SK-N-SH treated with all-trans-retinoic acid at 6 μM for 48 hours (cell line): Measurements from ENCODE around the gene SLC13A1.

Experiments used
- ATAC-seq: fragments of 200-7000 bp; cut with Tn5 transposase; 3 replicates; pipeline ENCODE4 v1.9.1; 2020; ENCODE audit warnings: mild to moderate bottlenecking, moderate library complexity
- BACH2 ChIP-seq: fragments of 250-450 bp; sonication (Bioruptor Pico); IDR thresholded peaks from 2 replicates; pipeline ENCODE4 v1.9.0; 2021; ENCODE audit warnings: mild to moderate bottlenecking, borderline replicate concordance
- CSDC2 ChIP-seq: fragments of 250-450 bp; sonication (Bioruptor Pico); IDR thresholded peaks from 2 replicates; pipeline ENCODE4 v1.5.0; 2020; ENCODE audit warnings: mild to moderate bottlenecking, moderate library complexity
- ESRRG ChIP-seq: fragments of 250-450 bp; sonication (Bioruptor Pico); IDR thresholded peaks from 2 replicates; pipeline ENCODE4 v1.6.1; 2021; ENCODE audit warnings: mild to moderate bottlenecking
- ISL1 ChIP-seq: fragments of 250-450 bp; sonication (Bioruptor Pico); IDR thresholded peaks from 2 replicates; pipeline ENCODE4 v2.1.2; 2022; ENCODE audit warnings: mild to moderate bottlenecking, moderate library complexity
- OSR1 ChIP-seq: fragments of 250-450 bp; sonication (Bioruptor Pico); IDR thresholded peaks from 2 replicates; pipeline ENCODE4 v1.8.0; 2022; ENCODE audit warnings: moderate library complexity, mild to moderate bottlenecking, inconsistent platforms
- PATZ1 ChIP-seq: fragments of 250-450 bp; sonication (Bioruptor Pico); IDR thresholded peaks from 2 replicates; pipeline ENCODE4 v1.8.0; 2020; ENCODE audit warnings: mild to moderate bottlenecking, moderate library complexity, borderline replicate concordance
- POU6F1 ChIP-seq: fragments of 250-450 bp; sonication (Bioruptor Pico); IDR thresholded peaks from 2 replicates; pipeline ENCODE4 v1.8.0; 2021; ENCODE audit warnings: low read depth, mild to moderate bottlenecking, moderate library complexity, borderline replicate concordance
- PPARA ChIP-seq: fragments of 250-450 bp; sonication (Bioruptor Pico); IDR thresholded peaks from 2 replicates; pipeline ENCODE4 v1.5.0; 2020; ENCODE audit warnings: mild to moderate bottlenecking, borderline replicate concordance
- RARB ChIP-seq: fragments of 250-450 bp; sonication (Bioruptor Pico); IDR thresholded peaks from 2 replicates; pipeline ENCODE4 v1.8.0; 2021; ENCODE audit warnings: mild to moderate bottlenecking, moderate library complexity
- TCF4 ChIP-seq: fragments of 250-450 bp; sonication (Bioruptor Pico); IDR thresholded peaks from 2 replicates; pipeline ENCODE4 v1.8.0; 2021; ENCODE audit warnings: mild to moderate bottlenecking, moderate library complexity, borderline replicate concordance
- TOX ChIP-seq: fragments of 250-450 bp; sonication (Bioruptor Pico); IDR thresholded peaks from 2 replicates; pipeline ENCODE4 v1.8.0; 2021; ENCODE audit warnings: mild to moderate bottlenecking, moderate library complexity, borderline replicate concordance
- TSHZ2 ChIP-seq: fragments of 250-450 bp; sonication (Bioruptor Pico); IDR thresholded peaks from 2 replicates; pipeline ENCODE4 v1.5.0; 2020; ENCODE audit warnings: mild to moderate bottlenecking, moderate library complexity
- ZC3H10 ChIP-seq: fragments of 250-450 bp; sonication (Bioruptor Pico); IDR thresholded peaks from 2 replicates; pipeline ENCODE4 v1.5.1; 2021; ENCODE audit warnings: mild to moderate bottlenecking, moderate library complexity
- ZFP3 ChIP-seq: fragments of 250-450 bp; sonication (Bioruptor Pico); IDR thresholded peaks from 2 replicates; pipeline ENCODE4 v1.5.0; 2020; ENCODE audit warnings: mild to moderate bottlenecking, moderate library complexity
- ZFP30 ChIP-seq: fragments of 450-650 bp; formaldehyde crosslinking; IDR thresholded peaks from 2 replicates; pipeline ENCODE4 v1.5.0; 2022; ENCODE audit warnings: mild to moderate bottlenecking, moderate library complexity
- ZNF565 ChIP-seq: fragments of 450-650 bp; formaldehyde crosslinking; conservative IDR thresholded peaks from 2 replicates; pipeline ENCODE4 v1.5.0; 2020; ENCODE audit warnings: low read depth, mild to moderate bottlenecking, moderate library complexity
- ZNF70 ChIP-seq: fragments of 450-650 bp; formaldehyde crosslinking; IDR thresholded peaks from 2 replicates; pipeline ENCODE4 v1.5.0; 2020; ENCODE audit warnings: mild to moderate bottlenecking, moderate library complexity
- TF ChIP-seq, protein P1 (sequence below): fragments of 250-450 bp; sonication (Bioruptor Pico); IDR thresholded peaks from 2 replicates; pipeline ENCODE4 v1.5.1; 2020; ENCODE audit warnings: low read depth, mild to moderate bottlenecking, moderate library complexity

Gene SLC13A1

DNA sequence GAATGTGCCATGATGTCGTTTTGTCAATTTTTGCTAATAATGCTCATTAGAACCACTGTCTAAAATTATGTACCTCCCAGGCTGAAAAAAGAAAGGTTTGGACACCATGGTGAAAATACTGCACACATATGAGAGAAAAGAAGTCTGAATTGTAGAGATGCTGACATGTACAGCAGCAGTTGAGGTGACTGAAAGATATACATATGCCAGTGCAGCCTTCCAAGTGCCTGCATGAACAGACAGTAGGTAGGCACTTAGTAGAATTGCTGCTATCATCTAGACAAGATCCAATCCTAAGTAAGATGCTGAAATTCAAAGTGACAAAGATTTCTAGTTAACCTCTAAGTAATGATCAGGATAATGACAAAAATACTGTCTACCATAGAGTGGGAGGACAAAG, 86.9 kb downstream of the SLC13A1 start:
- no peak for ATAC-seq
- TF ChIP-seq TSHZ2 (CRISPR knock-in tag) (no peak), TOX (no peak), ZNF565 (CRISPR knock-in tag) (no peak), RARB (CRISPR knock-in tag) (no peak), OSR1 (CRISPR knock-in tag) (no peak), ZFP3 (CRISPR knock-in tag) (no peak), ZC3H10 (CRISPR knock-in tag) (no peak), ZNF70 (CRISPR knock-in tag) (no peak), ZFP30 (no peak), BACH2 (CRISPR knock-in tag) (no peak), PATZ1 (CRISPR knock-in tag) (no peak), ESRRG (no peak), TCF4 (no peak)

- TF ChIP-seq POU6F1 = no peak
- peak; percentile 53 for TF ChIP-seq ISL1 (CRISPR knock-in tag)
- TF ChIP-seq ESRRG = no peak
- ATAC-seq = no peak
These were observed 100.1 kb downstream of the SLC13A1 start for GRCh38 chr7:123099712-123100111.

- no peak for ATAC-seq
- TF ChIP-seq ISL1 (CRISPR knock-in tag) = no peak
- no peak for TF ChIP-seq OSR1 (CRISPR knock-in tag)
- TF ChIP-seq PATZ1 (CRISPR knock-in tag) = no peak
- TF ChIP-seq ZNF565 (CRISPR knock-in tag) = no peak
- TF ChIP-seq ZFP30 = no peak
- TF ChIP-seq PPARA (CRISPR knock-in tag) = no peak
- no peak for TF ChIP-seq POU6F1
- TF ChIP-seq TCF4 = no peak
- TF ChIP-seq, protein P1, sequence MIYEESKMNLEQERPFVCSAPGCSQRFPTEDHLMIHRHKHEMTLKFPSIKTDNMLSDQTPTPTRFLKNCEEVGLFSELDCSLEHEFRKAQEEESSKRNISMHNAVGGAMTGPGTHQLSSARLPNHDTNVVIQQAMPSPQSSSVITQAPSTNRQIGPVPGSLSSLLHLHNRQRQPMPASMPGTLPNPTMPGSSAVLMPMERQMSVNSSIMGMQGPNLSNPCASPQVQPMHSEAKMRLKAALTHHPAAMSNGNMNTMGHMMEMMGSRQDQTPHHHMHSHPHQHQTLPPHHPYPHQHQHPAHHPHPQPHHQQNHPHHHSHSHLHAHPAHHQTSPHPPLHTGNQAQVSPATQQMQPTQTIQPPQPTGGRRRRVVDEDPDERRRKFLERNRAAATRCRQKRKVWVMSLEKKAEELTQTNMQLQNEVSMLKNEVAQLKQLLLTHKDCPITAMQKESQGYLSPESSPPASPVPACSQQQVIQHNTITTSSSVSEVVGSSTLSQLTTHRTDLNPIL (CRISPR knock-in tag) = no peak
- TF ChIP-seq TOX = no peak
- no peak for TF ChIP-seq CSDC2 (CRISPR knock-in tag)
These were observed 102.8 kb downstream of the SLC13A1 start for GRCh38 chr7:123096976-123097375.
